ENCODE measurements around the gene ZNF154. TPM values are rescaled to one million over a fixed set of nuclear protein-coding genes. Genes with fewer than 3 reads are reported as not detected.

Gene ZNF154
- total and polyA plus RNA-seq, 2 experiments from 2014 or later: 5.1 to 10.1 TPM

DNA sequence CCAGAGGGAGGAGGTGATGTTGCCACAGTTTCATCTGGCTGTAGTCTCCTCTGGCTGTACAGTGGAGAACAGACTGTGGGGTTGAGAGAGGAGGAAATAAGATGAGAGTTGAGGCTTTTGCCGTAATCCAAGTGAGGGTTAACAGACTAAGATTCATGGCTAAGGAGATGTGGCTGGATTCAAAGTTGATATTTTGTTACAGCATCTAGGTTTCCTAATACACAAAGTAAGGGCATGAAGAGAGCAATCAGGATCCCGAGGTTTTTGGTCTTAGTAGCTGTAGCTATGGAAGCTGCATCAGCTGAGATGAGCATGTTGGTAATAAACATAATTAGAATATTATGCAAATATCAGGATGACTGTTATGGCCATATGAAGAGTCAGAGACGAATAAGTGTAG, 39.0 kb upstream of the ZNF154 start (continued):
- TF ChIP-seq, protein P1, sequence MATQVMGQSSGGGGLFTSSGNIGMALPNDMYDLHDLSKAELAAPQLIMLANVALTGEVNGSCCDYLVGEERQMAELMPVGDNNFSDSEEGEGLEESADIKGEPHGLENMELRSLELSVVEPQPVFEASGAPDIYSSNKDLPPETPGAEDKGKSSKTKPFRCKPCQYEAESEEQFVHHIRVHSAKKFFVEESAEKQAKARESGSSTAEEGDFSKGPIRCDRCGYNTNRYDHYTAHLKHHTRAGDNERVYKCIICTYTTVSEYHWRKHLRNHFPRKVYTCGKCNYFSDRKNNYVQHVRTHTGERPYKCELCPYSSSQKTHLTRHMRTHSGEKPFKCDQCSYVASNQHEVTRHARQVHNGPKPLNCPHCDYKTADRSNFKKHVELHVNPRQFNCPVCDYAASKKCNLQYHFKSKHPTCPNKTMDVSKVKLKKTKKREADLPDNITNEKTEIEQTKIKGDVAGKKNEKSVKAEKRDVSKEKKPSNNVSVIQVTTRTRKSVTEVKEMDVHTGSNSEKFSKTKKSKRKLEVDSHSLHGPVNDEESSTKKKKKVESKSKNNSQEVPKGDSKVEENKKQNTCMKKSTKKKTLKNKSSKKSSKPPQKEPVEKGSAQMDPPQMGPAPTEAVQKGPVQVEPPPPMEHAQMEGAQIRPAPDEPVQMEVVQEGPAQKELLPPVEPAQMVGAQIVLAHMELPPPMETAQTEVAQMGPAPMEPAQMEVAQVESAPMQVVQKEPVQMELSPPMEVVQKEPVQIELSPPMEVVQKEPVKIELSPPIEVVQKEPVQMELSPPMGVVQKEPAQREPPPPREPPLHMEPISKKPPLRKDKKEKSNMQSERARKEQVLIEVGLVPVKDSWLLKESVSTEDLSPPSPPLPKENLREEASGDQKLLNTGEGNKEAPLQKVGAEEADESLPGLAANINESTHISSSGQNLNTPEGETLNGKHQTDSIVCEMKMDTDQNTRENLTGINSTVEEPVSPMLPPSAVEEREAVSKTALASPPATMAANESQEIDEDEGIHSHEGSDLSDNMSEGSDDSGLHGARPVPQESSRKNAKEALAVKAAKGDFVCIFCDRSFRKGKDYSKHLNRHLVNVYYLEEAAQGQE (IDR thresholded peaks at IDR 0.05; ENCODE audit: unreplicated experiment): no peak
- TF ChIP-seq POLR2AphosphoS5 (IDR thresholded peaks at IDR 0.05; ENCODE audit: low read depth): no peak

DNA sequence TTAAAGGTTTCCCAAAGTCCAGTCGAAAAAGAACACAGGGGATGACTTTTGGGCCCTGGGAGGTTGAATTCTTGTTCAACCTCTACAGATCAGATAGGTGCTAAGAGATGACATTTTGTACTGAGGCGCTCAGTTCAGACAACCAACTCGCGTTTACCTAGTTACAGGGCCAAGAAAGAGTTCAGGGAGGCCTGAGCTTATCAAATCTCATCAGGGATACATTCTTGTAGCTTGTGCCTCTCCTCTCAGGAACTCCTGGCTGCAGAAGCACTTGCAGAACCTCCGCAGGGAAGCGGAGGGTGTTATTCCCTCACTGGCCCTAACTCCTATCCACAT, 38.4 kb upstream of the ZNF154 start:
- H3K36me3 ChIP-seq (ENCODE audit: insufficient read depth): peaks cover 21% of the 10 kb centered on the region
- H3K4me2 ChIP-seq: peak overlapping the region; percentile 96
- peak overlapping the region; percentile 90 for H3K4me3 Mint-ChIP-seq
- DNase-seq (ENCODE audit: low spot score) (no peak), ATAC-seq (no peak)
- no peaks in the 10 kb centered on the region for H3K27me3 ChIP-seq (ENCODE audit: insufficient read depth)
- H3K27ac ChIP-seq (ENCODE audit: low read depth): no peak overlapping the region
- peak overlapping the region; percentile 92; the same call in 1 of the 2 replicates for H3K27ac Mint-ChIP-seq
- no peaks in the 10 kb centered on the region for H3K9me3 Mint-ChIP-seq
- H3K4me3 ChIP-seq: peak overlapping the region; percentile 87
- peaks cover 29% of the 10 kb centered on the region for H4K20me1 ChIP-seq (replicated peaks; ENCODE audit: insufficient read depth)
- H3K27me3 Mint-ChIP-seq (ENCODE audit: insufficient read depth, low read depth, poor library complexity): peaks cover 5% of the 10 kb centered on the region
- peaks cover 45% of the 10 kb centered on the region for H3K36me3 Mint-ChIP-seq (ENCODE audit: low read depth)
- H3K79me2 ChIP-seq (replicated peaks; ENCODE audit: insufficient read depth): peaks cover 41% of the 10 kb centered on the region
- no peaks in the 10 kb centered on the region; the same call in 1 of the 2 replicates for H3K9me2 ChIP-seq (ENCODE audit: insufficient read depth)
- H2AFZ ChIP-seq: 0 out of 2 replicates have a peak overlapping the region, but pooled peaks have one; percentile 79
- H3F3A ChIP-seq (replicated peaks; ENCODE audit: low read depth): peaks cover 6% of the 10 kb centered on the region; the same call in 1 of the 2 replicates
- peaks cover 4% of the 10 kb centered on the region; the same call in 1 of the 2 replicates for H3K4me1 ChIP-seq (ENCODE audit: insufficient read depth)
- H3K4me1 Mint-ChIP-seq: peaks cover 9% of the 10 kb centered on the region; the same call in 2 of the 3 replicates
- no peak for TF ChIP-seq EZH2 (IDR thresholded peaks at IDR 0.05; ENCODE audit: low read depth, unreplicated experiment)
- TF ChIP-seq, protein P2, sequence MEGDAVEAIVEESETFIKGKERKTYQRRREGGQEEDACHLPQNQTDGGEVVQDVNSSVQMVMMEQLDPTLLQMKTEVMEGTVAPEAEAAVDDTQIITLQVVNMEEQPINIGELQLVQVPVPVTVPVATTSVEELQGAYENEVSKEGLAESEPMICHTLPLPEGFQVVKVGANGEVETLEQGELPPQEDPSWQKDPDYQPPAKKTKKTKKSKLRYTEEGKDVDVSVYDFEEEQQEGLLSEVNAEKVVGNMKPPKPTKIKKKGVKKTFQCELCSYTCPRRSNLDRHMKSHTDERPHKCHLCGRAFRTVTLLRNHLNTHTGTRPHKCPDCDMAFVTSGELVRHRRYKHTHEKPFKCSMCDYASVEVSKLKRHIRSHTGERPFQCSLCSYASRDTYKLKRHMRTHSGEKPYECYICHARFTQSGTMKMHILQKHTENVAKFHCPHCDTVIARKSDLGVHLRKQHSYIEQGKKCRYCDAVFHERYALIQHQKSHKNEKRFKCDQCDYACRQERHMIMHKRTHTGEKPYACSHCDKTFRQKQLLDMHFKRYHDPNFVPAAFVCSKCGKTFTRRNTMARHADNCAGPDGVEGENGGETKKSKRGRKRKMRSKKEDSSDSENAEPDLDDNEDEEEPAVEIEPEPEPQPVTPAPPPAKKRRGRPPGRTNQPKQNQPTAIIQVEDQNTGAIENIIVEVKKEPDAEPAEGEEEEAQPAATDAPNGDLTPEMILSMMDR (conservative IDR thresholded peaks at IDR 0.05; ENCODE audit: low read depth in 2 of 2): no peak
- TF ChIP-seq NANOG (IDR thresholded peaks at IDR 0.05; ENCODE audit: borderline replicate concordance): no peak
- TF ChIP-seq, protein P1 (IDR thresholded peaks at IDR 0.05; ENCODE audit: unreplicated experiment): no peak
- TF ChIP-seq, protein P3, sequence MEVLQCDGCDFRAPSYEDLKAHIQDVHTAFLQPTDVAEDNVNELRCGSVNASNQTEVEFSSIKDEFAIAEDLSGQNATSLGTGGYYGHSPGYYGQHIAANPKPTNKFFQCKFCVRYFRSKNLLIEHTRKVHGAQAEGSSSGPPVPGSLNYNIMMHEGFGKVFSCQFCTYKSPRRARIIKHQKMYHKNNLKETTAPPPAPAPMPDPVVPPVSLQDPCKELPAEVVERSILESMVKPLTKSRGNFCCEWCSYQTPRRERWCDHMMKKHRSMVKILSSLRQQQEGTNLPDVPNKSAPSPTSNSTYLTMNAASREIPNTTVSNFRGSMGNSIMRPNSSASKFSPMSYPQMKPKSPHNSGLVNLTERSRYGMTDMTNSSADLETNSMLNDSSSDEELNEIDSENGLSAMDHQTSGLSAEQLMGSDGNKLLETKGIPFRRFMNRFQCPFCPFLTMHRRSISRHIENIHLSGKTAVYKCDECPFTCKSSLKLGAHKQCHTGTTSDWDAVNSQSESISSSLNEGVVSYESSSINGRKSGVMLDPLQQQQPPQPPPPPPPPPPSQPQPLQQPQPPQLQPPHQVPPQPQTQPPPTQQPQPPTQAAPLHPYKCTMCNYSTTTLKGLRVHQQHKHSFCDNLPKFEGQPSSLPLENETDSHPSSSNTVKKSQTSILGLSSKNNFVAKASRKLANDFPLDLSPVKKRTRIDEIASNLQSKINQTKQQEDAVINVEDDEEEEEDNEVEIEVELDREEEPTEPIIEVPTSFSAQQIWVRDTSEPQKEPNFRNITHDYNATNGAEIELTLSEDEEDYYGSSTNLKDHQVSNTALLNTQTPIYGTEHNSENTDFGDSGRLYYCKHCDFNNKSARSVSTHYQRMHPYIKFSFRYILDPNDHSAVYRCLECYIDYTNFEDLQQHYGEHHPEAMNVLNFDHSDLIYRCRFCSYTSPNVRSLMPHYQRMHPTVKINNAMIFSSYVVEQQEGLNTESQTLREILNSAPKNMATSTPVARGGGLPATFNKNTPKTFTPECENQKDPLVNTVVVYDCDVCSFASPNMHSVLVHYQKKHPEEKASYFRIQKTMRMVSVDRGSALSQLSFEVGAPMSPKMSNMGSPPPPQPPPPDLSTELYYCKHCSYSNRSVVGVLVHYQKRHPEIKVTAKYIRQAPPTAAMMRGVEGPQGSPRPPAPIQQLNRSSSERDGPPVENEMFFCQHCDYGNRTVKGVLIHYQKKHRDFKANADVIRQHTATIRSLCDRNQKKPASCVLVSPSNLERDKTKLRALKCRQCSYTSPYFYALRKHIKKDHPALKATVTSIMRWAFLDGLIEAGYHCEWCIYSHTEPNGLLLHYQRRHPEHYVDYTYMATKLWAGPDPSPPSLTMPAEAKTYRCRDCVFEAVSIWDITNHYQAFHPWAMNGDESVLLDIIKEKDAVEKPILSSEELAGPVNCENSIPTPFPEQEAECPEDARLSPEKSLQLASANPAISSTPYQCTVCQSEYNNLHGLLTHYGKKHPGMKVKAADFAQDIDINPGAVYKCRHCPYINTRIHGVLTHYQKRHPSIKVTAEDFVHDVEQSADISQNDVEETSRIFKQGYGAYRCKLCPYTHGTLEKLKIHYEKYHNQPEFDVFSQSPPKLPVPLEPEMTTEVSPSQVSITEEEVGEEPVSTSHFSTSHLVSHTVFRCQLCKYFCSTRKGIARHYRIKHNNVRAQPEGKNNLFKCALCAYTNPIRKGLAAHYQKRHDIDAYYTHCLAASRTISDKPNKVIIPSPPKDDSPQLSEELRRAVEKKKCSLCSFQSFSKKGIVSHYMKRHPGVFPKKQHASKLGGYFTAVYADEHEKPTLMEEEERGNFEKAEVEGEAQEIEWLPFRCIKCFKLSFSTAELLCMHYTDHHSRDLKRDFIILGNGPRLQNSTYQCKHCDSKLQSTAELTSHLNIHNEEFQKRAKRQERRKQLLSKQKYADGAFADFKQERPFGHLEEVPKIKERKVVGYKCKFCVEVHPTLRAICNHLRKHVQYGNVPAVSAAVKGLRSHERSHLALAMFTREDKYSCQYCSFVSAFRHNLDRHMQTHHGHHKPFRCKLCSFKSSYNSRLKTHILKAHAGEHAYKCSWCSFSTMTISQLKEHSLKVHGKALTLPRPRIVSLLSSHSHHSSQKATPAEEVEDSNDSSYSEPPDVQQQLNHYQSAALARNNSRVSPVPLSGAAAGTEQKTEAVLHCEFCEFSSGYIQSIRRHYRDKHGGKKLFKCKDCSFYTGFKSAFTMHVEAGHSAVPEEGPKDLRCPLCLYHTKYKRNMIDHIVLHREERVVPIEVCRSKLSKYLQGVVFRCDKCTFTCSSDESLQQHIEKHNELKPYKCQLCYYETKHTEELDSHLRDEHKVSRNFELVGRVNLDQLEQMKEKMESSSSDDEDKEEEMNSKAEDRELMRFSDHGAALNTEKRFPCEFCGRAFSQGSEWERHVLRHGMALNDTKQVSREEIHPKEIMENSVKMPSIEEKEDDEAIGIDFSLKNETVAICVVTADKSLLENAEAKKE (CRISPR knock-in tag; IDR thresholded peaks at IDR 0.05): no peak
- no peak for TF ChIP-seq STAT1 (IDR thresholded peaks at IDR 0.05; ENCODE audit: unreplicated experiment)
- no peak for TF ChIP-seq ZNF114 (CRISPR knock-in tag; IDR thresholded peaks at IDR 0.05)
- no peak for TF ChIP-seq POLR2AphosphoS5 (IDR thresholded peaks at IDR 0.05; ENCODE audit: low read depth)
- no peak for TF ChIP-seq CREB1 (CRISPR knock-in tag; IDR thresholded peaks at IDR 0.05; ENCODE audit: low read depth)
- TF ChIP-seq EZH2phosphoT487 (IDR thresholded peaks at IDR 0.05; ENCODE audit: unreplicated experiment): no peak

All from GM23338 (cell line).